ENCODE measurements around the gene ATP2A1. TPM values are rescaled to one million over a fixed set of nuclear protein-coding genes. Genes with fewer than 3 reads are reported as not detected.

ATP2A1 gene
- total and polyA plus RNA-seq, 2 of the 13 experiments (the other 11 are each of a cell fraction or from before 2014, with no cell fraction given): 3.2 to 12.5 TPM

DNA sequence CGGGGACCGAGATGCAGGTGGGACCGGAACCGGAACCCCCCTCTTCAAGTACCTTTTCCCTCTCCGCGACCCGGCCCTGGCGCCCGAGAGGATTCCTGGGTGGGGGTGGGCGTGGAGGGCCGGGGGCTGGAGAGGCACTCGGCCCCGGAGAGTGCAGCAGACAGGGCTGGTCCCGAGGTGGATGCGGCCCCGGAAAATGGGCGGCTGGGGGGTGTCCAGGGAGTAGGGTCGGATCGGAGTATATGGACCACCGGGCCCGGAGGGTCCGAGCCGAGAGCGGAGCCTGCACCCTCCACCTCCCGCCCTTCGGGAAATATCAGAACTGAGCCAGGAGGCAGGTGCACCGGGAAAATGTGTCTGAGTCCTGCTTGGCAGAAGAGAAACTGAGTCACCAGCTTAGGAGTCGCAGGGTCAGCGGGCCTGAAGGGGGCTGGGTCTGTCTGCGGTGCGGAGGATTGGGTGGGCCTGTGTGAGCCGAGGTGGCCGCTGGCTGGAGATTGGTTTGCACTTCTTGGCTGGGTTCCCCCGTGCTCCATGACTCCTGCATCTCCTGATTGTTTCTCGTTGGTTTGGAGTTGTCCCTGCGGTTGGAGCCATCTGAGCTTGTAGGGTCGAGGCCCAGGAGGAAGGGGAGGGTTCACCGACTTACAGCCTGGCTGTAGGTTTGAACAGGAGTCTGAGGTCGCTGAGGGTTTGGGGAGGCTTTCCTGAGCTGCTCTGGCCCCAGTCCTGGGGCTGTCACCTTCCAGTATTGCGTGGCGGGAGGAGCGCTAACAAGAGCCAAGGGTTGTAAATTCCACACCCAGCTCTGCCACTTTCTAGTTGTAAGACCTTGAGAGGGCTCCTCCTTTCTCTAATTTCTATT is 14.1 kb upstream of the ATP2A1 start (continued):
- TF ChIP-seq NFIB (CRISPR knock-in tag; IDR thresholded peaks at IDR 0.05; ENCODE audit: borderline replicate concordance): no peak
- peak; percentile 39; the same call in 1 of the 2 replicates for TF ChIP-seq ZNF713 (CRISPR knock-in tag; IDR thresholded peaks at IDR 0.05)
- 0 out of 2 replicates have a peak, but pooled peaks have one; percentile 25 for TF ChIP-seq ZMAT3 (CRISPR knock-in tag; conservative IDR thresholded peaks at IDR 0.05)
- no peak for TF ChIP-seq ATF7-NPFF (CRISPR knock-in tag; IDR thresholded peaks at IDR 0.05; ENCODE audit: low read depth)
- TF ChIP-seq GFI1 (CRISPR knock-in tag; IDR thresholded peaks at IDR 0.05; ENCODE audit: borderline replicate concordance): no peak
- TF ChIP-seq SMAD9 (CRISPR knock-in tag; IDR thresholded peaks at IDR 0.05): 0 out of 2 replicates have a peak, but pooled peaks have one; percentile 27
- 0 out of 2 replicates have a peak, but pooled peaks have one; percentile 52 for TF ChIP-seq TRAFD1 (CRISPR knock-in tag; IDR thresholded peaks at IDR 0.05; ENCODE audit: borderline replicate concordance)
- peak; percentile 44; the same call in 1 of the 2 replicates for TF ChIP-seq ATF3 (CRISPR knock-in tag; IDR thresholded peaks at IDR 0.05)
- no peak for TF ChIP-seq ZNF737 (CRISPR knock-in tag; IDR thresholded peaks at IDR 0.05; ENCODE audit: borderline replicate concordance)
- TF ChIP-seq REL (CRISPR knock-in tag; conservative IDR thresholded peaks at IDR 0.05): no peak; the same call in 1 of the 2 replicates
- no peak for TF ChIP-seq ZNF878 (CRISPR knock-in tag; IDR thresholded peaks at IDR 0.05)
- no peak for TF ChIP-seq ZNF350 (CRISPR knock-in tag; IDR thresholded peaks at IDR 0.05; ENCODE audit: borderline replicate concordance, low read depth)
- TF ChIP-seq ZNF576 (CRISPR knock-in tag; IDR thresholded peaks at IDR 0.05): no peak
- TF ChIP-seq ZNF546 (CRISPR knock-in tag; conservative IDR thresholded peaks at IDR 0.05): 0 out of 2 replicates have a peak, but pooled peaks have one; percentile 64
- no peak for TF ChIP-seq FLYWCH1 (CRISPR knock-in tag; IDR thresholded peaks at IDR 0.05)
- TF ChIP-seq ZNF607 (CRISPR knock-in tag; IDR thresholded peaks at IDR 0.05; ENCODE audit: borderline replicate concordance): no peak
- TF ChIP-seq SMC3 (IDR thresholded peaks at IDR 0.05; ENCODE audit: low read length): no peak
- no peak for TF ChIP-seq RFXAP (CRISPR knock-in tag; IDR thresholded peaks at IDR 0.05; ENCODE audit: borderline replicate concordance)
- TF ChIP-seq DBP (CRISPR knock-in tag; IDR thresholded peaks at IDR 0.05; ENCODE audit: not compliant biosample characterization): no peak
- TF ChIP-seq PATZ1 (CRISPR knock-in tag; IDR thresholded peaks at IDR 0.05): peak; percentile 60

Measured in HepG2 (cell line).